Activated CD8-positive, alpha-beta T cell treated with anti-CD3 and anti-CD28 coated beads for 36 hours (primary cell): ENCODE results near the gene GPR151. TPM values are rescaled to one million over a fixed set of nuclear protein-coding genes. Genes with fewer than 3 reads are reported as not detected.

Experiments
- ATAC-seq: fragments of 200-7000 bp; cut with Tn5 transposase; one replicate; pipeline ENCODE4 v1.10.0; 2021; ENCODE audit warnings: mild to moderate bottlenecking, moderate library complexity
- CTCF ChIA-PET: fragments of 350-600 bp; sonication (Branson Sonifier 250); formaldehyde crosslinking; loops from one replicate; lab custom pipeline; 2021; ENCODE audit warnings: antibody characterized with exemption; lab: Charles Lee
- POLR2A ChIA-PET: fragments of 350-600 bp; sonication (Branson Sonifier 250); formaldehyde crosslinking; loops from one replicate; lab custom pipeline; 2021; ENCODE audit warnings: antibody characterized with exemption; lab: Charles Lee
- DNase-seq: peaks from one replicate; pipeline ENCODE4 v3.0.0-alpha.2; 2020
- H3K27ac Mint-ChIP-seq: one replicate; pipeline ENCODE4 v1.8.0; 2021; ENCODE audit warnings: mild to moderate bottlenecking, mixed read lengths
- H3K27me3 Mint-ChIP-seq: one replicate; pipeline ENCODE4 v1.8.0; 2021; ENCODE audit warnings: mixed read lengths
- H3K36me3 Mint-ChIP-seq: one replicate; pipeline ENCODE4 v1.8.0; 2021; ENCODE audit warnings: low read depth, mixed read lengths
- H3K4me1 Mint-ChIP-seq: one replicate; pipeline ENCODE4 v1.8.0; 2021; ENCODE audit warnings: low read depth, mixed read lengths
- H3K4me3 Mint-ChIP-seq: one replicate; pipeline ENCODE4 v1.8.0; 2021; ENCODE audit warnings: mild to moderate bottlenecking, moderate library complexity, mixed read lengths
- H3K9me3 Mint-ChIP-seq: one replicate; pipeline ENCODE4 v1.8.0; 2021; ENCODE audit warnings: mixed read lengths
- CTCF ChIP-seq: fragments of 200-600 bp; IDR thresholded peaks from one replicate; pipeline ENCODE4 v1.8.0; 2022; ENCODE audit warnings: antibody characterized with exemption, mild to moderate bottlenecking
- intact Hi-C: fragments of 100-400 bp; cut with micrococcal nuclease; formaldehyde crosslinking; loops from one replicate; pipeline ENCODE4 v1.10.0; 2022
- total RNA-seq, 2 experiments: library from RNA; stranded (reverse); gene quantifications; one replicate each; pipeline ENCODE4 v1.2.3, GENCODE V29; 2021

GPR151 gene
- total RNA-seq, 2 experiments from 2014 or later = not detected

- no peak for ATAC-seq
- no peaks in the 10 kb centered on the region for H3K9me3 Mint-ChIP-seq
- no peak overlapping the region for H3K27ac Mint-ChIP-seq
- ChIA-PET POLR2A (interaction anchor here (1.0 kb wide), 1 partner anchor 12 kb away, joined by 3 read pairs; no protein-coding TSS in a partner anchor), CTCF (interaction anchor here (1.4 to 1.7 kb wide), 2 partner anchors 10 to 11 kb away, joined by 3 to 4 read pairs; no protein-coding TSS in a partner anchor)
- peaks cover 3% of the 10 kb centered on the region for H3K27me3 Mint-ChIP-seq
- H3K4me1 Mint-ChIP-seq = no peaks in the 10 kb centered on the region
- TF ChIP-seq CTCF = no peak
- DNase-seq = no peak
- no peaks in the 10 kb centered on the region for H3K36me3 Mint-ChIP-seq
- no peak overlapping the region for H3K4me3 Mint-ChIP-seq
- intact Hi-C loops = no loop called here
These were observed 11.8 kb upstream of the GPR151 start for GRCh38 chr5:146527785-146528184.

DNA sequence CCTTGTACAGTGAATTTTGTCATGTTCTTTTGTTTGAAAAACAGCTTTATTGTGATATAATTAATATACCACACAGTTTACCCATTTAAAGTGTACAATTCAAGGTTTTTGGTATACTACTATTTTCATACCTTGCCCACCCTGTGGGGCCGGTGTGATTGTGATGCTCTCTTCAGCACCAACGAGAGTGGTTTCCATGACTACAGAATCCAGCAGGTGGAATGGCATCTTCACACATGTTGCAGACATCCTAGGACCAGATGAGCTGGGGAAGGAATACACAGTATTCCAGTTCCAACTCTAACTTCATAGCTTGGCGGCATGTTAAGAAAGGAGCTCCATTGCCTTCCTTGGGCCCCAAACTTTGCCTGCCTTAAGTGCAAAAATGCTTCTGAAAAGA lies 7.7 kb upstream of the GPR151 start:
- ATAC-seq (no peak), DNase-seq (no peak)
- Mint-ChIP-seq H3K4me3 (no peak overlapping the region), H3K9me3 (no peaks in the 10 kb centered on the region), H3K27me3 (peaks cover 4% of the 10 kb centered on the region), H3K27ac (no peak overlapping the region), H3K4me1 (no peaks in the 10 kb centered on the region), H3K36me3 (no peaks in the 10 kb centered on the region)
- ChIA-PET CTCF (interaction anchor here (0.9 to 1.5 kb wide), 2 partner anchors 10 to 442 kb away, joined by 3 to 7 read pairs; no protein-coding TSS in a partner anchor), POLR2A (no interaction called here)
- TF ChIP-seq CTCF = no peak
- intact Hi-C loops = no loop called here

- no peaks in the 10 kb centered on the region for H3K4me1 Mint-ChIP-seq
- H3K36me3 Mint-ChIP-seq = no peaks in the 10 kb centered on the region
- H3K9me3 Mint-ChIP-seq = no peaks in the 10 kb centered on the region
- ATAC-seq = no peak
- intact Hi-C loops = no loop called here
- no peak for TF ChIP-seq CTCF
- ChIA-PET CTCF (interaction anchor here (1.2 to 3.3 kb wide), 3 partner anchors 11 to 444 kb away, joined by 3 to 34 read pairs (median 5); no protein-coding TSS in a partner anchor), POLR2A (no interaction called here)
- no peak overlapping the region for H3K4me3 Mint-ChIP-seq
- H3K27ac Mint-ChIP-seq = no peak overlapping the region
- peaks cover 2% of the 10 kb centered on the region for H3K27me3 Mint-ChIP-seq
- DNase-seq = no peak
These were observed 5.6 kb upstream of the GPR151 start for GRCh38 chr5:146521403-146522106.

- no peaks in the 10 kb centered on the region for H3K4me1 Mint-ChIP-seq
- intact Hi-C loops = no loop called here
- TF ChIP-seq CTCF = no peak
- DNase-seq (no peak), ATAC-seq (no peak)
- peaks cover 2% of the 10 kb centered on the region for H3K27me3 Mint-ChIP-seq
- no peak overlapping the region for H3K27ac Mint-ChIP-seq
- H3K9me3 Mint-ChIP-seq = no peaks in the 10 kb centered on the region
- CTCF ChIA-PET = interaction anchor here (1.0 to 3.3 kb wide), 4 partner anchors 12 to 445 kb away, joined by 3 to 34 read pairs (median 4); no protein-coding TSS in a partner anchor
- POLR2A ChIA-PET = no interaction called here
- H3K36me3 Mint-ChIP-seq = no peaks in the 10 kb centered on the region
- H3K4me3 Mint-ChIP-seq = no peak overlapping the region
These were observed 4.7 kb upstream of the GPR151 start for GRCh38 chr5:146520731-146521130.

GRCh38 chr5:146519554-146519953 lies 3.6 kb upstream of the GPR151 start:
- no peak overlapping the region for H3K27ac Mint-ChIP-seq
- DNase-seq (no peak), ATAC-seq (no peak)
- no peaks in the 10 kb centered on the region for H3K36me3 Mint-ChIP-seq
- H3K27me3 Mint-ChIP-seq = peaks cover 2% of the 10 kb centered on the region
- no peak overlapping the region for H3K4me3 Mint-ChIP-seq
- ChIA-PET POLR2A (no interaction called here), CTCF (interaction anchor here (3.3 kb wide), 1 partner anchor 13 kb away, joined by 34 read pairs; no protein-coding TSS in a partner anchor)
- no peaks in the 10 kb centered on the region for H3K4me1 Mint-ChIP-seq
- intact Hi-C loops = no loop called here
- H3K9me3 Mint-ChIP-seq = no peaks in the 10 kb centered on the region
- no peak for TF ChIP-seq CTCF
